Measurements from ENCODE around the gene TENM3.

The TENM3 gene

DNA sequence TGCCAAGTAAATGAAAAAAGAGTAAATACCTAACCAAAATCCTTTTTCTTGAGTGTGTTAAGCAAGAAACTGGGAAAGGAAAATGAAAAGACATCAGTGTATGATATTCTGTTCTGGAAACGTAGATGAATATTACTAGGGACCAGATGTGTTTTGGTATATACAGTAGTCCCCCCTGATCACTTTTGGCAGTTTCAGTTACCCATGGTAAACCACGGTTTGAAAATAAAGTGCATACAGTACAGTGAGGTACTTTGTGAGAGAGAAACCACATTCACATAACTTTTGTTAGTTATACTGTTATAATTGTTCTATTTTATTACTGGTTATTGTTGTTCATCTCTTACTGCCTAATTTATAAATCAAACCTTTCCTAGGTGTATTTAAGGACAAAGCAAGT is 250.9 kb downstream of the TENM3 start:
- no peaks in the 10 kb centered on the region for H3K9me2 ChIP-seq (replicated peaks; ENCODE audit: control insufficient read depth, low read length)
- H3K79me2 ChIP-seq (ENCODE audit: control insufficient read depth, low read length) = no peaks in the 10 kb centered on the region
- H3K36me3 ChIP-seq (ENCODE audit: control insufficient read depth, low read length) = no peaks in the 10 kb centered on the region
- H3K27me3 ChIP-seq (ENCODE audit: control insufficient read depth, low read length) = no peaks in the 10 kb centered on the region
- no peaks in the 10 kb centered on the region for H3K4me1 ChIP-seq (ENCODE audit: control insufficient read depth, low read length)
- no peaks in the 10 kb centered on the region for H3K9me3 ChIP-seq (ENCODE audit: control insufficient read depth, insufficient read depth, low read length)
- no peaks in the 10 kb centered on the region for H3F3A ChIP-seq (ENCODE audit: control insufficient read depth, insufficient read depth)
- no peak overlapping the region for H3K4me2 ChIP-seq (ENCODE audit: low read length)
- TF ChIP-seq, protein P1, sequence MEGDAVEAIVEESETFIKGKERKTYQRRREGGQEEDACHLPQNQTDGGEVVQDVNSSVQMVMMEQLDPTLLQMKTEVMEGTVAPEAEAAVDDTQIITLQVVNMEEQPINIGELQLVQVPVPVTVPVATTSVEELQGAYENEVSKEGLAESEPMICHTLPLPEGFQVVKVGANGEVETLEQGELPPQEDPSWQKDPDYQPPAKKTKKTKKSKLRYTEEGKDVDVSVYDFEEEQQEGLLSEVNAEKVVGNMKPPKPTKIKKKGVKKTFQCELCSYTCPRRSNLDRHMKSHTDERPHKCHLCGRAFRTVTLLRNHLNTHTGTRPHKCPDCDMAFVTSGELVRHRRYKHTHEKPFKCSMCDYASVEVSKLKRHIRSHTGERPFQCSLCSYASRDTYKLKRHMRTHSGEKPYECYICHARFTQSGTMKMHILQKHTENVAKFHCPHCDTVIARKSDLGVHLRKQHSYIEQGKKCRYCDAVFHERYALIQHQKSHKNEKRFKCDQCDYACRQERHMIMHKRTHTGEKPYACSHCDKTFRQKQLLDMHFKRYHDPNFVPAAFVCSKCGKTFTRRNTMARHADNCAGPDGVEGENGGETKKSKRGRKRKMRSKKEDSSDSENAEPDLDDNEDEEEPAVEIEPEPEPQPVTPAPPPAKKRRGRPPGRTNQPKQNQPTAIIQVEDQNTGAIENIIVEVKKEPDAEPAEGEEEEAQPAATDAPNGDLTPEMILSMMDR (IDR thresholded peaks at IDR 0.05; ENCODE audit: low read depth, low read length, poor library complexity, severe bottlenecking) = no peak
- no peak for TF ChIP-seq EZH2phosphoT487 (IDR thresholded peaks at IDR 0.05; ENCODE audit: borderline replicate concordance, low read length)
- H3K4me3 ChIP-seq (ENCODE audit: low read length) = no peak overlapping the region
- no peaks in the 10 kb centered on the region for H4K20me1 ChIP-seq (ENCODE audit: control insufficient read depth, insufficient read depth, low read depth, low read length)
- H3K27ac ChIP-seq (ENCODE audit: low read depth, low read length) = no peak overlapping the region

DNA sequence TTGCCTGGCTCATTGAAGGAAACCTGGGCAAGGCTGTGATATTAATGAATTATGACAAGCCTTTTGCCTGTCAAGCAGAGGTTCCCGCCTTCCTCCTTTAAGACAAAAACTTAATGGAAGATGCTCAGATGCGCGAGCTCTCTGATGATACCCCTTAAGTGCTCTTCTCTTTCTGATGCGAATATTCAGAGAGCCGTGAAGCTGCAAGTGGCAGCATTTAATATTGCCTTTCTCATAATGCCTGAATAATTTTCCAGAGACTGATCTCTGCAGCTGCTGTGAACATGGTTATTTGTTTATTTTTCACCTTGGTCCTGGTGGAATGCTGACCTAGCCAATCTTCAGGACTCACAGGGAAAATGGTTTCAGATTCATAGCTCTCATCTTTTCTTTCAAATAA is 251.8 kb downstream of the TENM3 start:
- Histone ChIP-seq H3K9me3 (ENCODE audit: control insufficient read depth, insufficient read depth, low read length) (no peaks in the 10 kb centered on the region), H4K20me1 (ENCODE audit: control insufficient read depth, insufficient read depth, low read depth, low read length) (no peaks in the 10 kb centered on the region), H3K4me3 (ENCODE audit: low read length) (no peak overlapping the region), H3K9me2 (replicated peaks; ENCODE audit: control insufficient read depth, low read length) (no peaks in the 10 kb centered on the region), H3K4me1 (ENCODE audit: control insufficient read depth, low read length) (no peaks in the 10 kb centered on the region), H3K27me3 (ENCODE audit: control insufficient read depth, low read length) (no peaks in the 10 kb centered on the region), H3K4me2 (ENCODE audit: low read length) (no peak overlapping the region), H3F3A (ENCODE audit: control insufficient read depth, insufficient read depth) (no peaks in the 10 kb centered on the region), H3K27ac (ENCODE audit: low read depth, low read length) (no peak overlapping the region), H3K79me2 (ENCODE audit: control insufficient read depth, low read length) (no peaks in the 10 kb centered on the region), H3K36me3 (ENCODE audit: control insufficient read depth, low read length) (no peaks in the 10 kb centered on the region)
- TF ChIP-seq EZH2phosphoT487 (IDR thresholded peaks at IDR 0.05; ENCODE audit: borderline replicate concordance, low read length) = no peak
- TF ChIP-seq, protein P1 (IDR thresholded peaks at IDR 0.05; ENCODE audit: low read depth, low read length, poor library complexity, severe bottlenecking) = no peak

- H3K36me3 ChIP-seq (ENCODE audit: control insufficient read depth, low read length) = no peaks in the 10 kb centered on the region
- no peaks in the 10 kb centered on the region for H3K27me3 ChIP-seq (ENCODE audit: control insufficient read depth, low read length)
- H4K20me1 ChIP-seq (ENCODE audit: control insufficient read depth, insufficient read depth, low read depth, low read length) = no peaks in the 10 kb centered on the region
- TF ChIP-seq, protein P1 (IDR thresholded peaks at IDR 0.05; ENCODE audit: low read depth, low read length, poor library complexity, severe bottlenecking) = no peak
- TF ChIP-seq EZH2phosphoT487 (IDR thresholded peaks at IDR 0.05; ENCODE audit: borderline replicate concordance, low read length) = no peak
- H3K4me2 ChIP-seq (ENCODE audit: low read length) = no peak overlapping the region
- no peaks in the 10 kb centered on the region for H3K9me2 ChIP-seq (replicated peaks; ENCODE audit: control insufficient read depth, low read length)
- no peaks in the 10 kb centered on the region for H3K9me3 ChIP-seq (ENCODE audit: control insufficient read depth, insufficient read depth, low read length)
- H3K4me1 ChIP-seq (ENCODE audit: control insufficient read depth, low read length) = no peaks in the 10 kb centered on the region
- H3F3A ChIP-seq (ENCODE audit: control insufficient read depth, insufficient read depth) = no peaks in the 10 kb centered on the region
- no peak overlapping the region for H3K27ac ChIP-seq (ENCODE audit: low read depth, low read length)
- no peak overlapping the region for H3K4me3 ChIP-seq (ENCODE audit: low read length)
- H3K79me2 ChIP-seq (ENCODE audit: control insufficient read depth, low read length) = no peaks in the 10 kb centered on the region
Measured at GRCh38 chr4:182495645-182496385, 252.6 kb downstream of the TENM3 start.
